Ammon's horn (tissue), 1 donor: ENCODE measurements around the gene UBXN6.

Experiments
- DNase-seq: peaks from one replicate; pipeline ENCODE4 v3.0.0-alpha.2; 2016; ENCODE audit warnings: low spot score

UBXN6 gene

DNA sequence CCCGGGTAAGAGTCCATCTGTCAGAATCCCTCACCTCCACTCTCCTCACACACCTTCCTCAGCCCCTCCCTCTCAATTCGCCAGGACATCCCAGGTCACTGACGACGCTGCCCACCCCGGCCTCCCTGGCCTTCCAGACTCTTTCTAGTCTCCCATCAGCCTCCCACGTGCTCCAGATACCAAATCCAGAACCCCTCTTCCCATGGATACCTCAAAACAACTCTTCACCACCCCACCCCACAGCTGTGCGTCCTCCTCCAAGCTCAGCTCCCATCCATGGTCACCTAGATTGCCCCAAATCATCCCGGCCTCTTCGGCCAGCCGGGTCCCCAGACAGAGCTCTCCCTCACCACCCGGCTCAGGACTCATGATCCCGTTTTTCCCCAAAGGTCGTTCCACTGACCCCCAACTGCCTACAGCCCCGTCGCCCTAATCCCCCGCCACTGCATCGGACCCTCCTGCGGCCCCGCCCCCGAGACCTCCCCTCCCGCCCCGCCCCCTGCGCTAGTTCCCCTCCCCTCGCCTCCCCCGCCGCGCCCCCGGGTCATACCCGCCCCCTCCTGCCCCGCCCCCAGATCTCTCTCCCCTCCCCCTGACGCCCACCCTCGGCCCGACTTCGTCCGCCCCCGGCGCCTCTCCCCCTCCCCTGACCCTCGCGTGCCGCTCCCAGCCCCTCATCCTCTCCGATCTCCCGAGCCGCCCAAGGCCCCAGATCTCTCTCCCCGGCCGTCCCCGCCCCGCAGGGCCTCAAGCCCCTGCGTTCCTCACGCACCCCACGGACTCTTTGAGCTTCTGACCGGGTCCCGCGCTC, 546 bp downstream of the UBXN6 start:
- DNase-seq, result no peak

DNA sequence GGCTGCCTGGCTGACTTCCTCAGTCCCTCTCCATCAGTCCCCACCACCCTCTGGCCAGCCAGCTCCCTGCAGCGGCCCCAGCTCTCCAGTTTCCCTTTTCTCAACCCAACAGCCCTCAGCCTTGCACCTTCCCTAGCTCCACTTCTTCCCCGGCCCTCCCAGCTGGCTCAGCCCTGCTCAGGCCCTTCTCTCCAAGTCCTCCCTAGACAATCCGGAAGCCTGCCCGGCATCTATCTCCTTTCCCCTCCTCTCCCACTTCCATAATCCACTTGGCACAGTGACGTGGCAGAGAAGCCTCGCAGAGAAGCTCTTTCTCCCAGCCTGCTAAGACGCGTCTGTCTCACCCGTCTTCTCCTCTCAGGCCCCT, 1.1 kb downstream of the UBXN6 start:
- peak; percentile 60 for DNase-seq

DNA sequence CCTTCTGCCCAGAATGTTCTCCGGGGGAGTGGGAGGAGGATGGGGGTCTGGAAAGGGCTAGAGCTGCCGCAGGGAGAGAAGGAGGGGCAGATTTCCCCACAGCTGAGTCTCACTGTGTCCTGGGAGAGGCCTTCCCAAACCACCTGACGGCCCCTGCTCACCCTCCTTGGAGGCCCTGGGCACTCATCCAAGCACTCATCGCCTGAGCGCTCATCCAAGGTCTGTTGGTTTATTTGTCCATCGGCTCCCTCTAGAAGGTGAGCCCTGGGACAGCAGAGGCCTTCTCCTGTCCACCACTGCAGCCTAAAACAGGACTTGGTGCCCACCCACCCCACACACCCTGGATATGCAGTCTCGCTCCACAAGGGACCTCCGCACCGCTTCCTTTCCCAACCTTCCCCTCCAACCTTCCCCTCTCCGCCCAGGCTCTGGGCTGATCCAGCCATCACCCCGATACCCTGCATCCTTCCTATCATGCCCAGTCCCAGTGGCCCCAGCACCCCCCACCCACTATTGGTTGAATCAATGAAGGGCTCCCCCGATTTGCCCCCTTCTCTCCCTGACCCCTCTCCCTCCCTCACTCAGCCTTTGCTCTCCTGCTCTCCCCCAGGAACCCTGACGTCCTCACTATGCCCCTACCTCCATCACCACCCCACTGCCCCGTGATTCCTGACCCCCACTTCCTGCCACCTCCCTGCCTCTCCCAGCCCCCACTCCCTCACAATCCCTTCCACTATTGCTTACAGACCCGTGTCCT, 1.7 kb downstream of the UBXN6 start:
- no peak for DNase-seq

DNA sequence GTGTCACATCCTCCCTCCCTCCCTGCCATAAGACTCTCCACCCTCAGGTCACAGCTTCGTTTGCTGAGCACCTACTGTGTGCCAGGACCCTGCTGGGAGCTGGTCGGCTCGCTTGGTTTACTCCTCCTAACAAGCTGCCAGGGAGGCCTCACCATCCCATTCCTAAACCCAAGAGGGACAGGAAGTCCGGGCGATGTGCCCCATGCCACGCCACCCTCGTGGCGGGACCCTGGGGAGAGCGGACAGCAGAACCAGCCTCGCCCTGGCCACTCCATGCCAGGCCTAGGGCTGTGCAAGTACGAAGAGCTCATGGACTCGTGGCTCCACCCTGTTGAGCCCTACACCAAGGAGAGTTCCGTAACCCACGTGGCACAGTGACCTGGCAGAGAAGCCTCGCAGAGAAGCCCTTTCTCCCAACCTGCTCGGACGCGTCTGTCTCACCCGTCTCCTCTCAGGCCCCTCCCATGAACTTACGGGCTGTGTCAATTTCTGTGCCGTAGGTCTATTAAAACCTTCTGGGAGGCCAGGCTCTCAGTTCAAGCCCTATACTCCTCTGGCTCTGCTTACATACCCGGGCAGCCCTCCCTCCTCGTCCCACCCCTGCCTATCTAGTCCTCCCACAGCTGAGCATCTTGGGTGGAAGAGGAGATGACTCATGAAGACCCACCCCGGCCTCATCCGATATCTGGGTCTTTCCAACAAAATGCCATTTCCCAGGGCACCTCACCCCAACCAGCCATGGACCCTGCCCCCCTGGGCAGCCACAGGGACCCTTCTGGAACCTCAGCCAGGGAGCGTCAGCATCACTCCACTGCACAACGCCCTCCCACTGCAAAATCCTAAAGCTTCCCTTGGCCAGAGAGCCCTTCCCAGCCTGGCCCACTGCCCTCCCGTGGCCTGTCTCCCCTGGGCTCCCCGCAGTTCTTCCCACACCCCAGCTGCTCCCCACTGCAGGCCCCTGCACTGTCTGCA, 2.6 kb downstream of the UBXN6 start:
- no peak for DNase-seq

DNA sequence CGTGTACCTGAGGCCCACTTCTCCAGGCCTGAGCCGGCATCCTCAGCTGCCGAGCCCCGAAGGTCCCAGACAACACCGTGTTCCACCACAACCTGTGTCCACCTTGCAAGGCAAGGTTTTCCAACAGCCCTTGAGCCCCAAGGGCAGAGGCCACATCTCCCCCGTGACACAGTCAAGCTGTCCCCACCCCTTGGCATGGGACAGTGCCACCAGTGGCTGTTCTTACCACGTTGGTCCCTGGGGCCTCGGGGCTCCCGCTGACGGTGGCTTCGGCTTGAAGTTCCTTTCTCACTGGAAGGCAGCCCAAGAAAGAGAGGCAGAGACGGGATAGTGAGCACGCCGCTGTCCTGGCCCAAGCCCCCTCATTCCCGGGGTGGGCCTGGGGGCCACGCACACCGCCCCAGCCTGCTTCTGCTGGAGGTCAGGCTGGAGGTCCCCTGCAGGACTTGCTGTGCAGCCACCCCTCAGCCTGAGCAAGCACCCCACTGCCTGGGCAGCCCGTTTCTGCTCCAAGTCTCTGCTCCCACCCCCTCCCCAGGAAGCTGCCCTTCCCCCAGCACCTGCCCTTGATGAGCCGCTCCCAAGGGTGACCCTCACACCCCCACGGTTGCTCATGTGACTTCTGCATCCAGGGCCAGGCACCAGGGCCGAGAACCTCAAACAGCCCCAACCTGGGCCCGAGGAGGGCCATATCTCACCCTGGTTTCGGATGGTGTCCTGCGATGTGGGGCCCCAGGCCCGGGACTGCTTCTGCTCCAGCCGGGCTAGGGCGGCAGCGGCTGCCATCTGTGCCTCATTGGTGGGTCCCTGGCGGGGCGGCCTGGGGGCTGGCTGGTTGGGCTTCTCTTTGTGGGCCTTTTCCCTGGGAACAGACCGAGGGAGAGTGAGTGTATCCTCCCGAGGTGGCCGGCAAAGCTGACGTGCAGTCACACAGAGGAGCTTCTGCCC, 4.1 kb downstream of the UBXN6 start:
- DNase-seq, result no peak

DNA sequence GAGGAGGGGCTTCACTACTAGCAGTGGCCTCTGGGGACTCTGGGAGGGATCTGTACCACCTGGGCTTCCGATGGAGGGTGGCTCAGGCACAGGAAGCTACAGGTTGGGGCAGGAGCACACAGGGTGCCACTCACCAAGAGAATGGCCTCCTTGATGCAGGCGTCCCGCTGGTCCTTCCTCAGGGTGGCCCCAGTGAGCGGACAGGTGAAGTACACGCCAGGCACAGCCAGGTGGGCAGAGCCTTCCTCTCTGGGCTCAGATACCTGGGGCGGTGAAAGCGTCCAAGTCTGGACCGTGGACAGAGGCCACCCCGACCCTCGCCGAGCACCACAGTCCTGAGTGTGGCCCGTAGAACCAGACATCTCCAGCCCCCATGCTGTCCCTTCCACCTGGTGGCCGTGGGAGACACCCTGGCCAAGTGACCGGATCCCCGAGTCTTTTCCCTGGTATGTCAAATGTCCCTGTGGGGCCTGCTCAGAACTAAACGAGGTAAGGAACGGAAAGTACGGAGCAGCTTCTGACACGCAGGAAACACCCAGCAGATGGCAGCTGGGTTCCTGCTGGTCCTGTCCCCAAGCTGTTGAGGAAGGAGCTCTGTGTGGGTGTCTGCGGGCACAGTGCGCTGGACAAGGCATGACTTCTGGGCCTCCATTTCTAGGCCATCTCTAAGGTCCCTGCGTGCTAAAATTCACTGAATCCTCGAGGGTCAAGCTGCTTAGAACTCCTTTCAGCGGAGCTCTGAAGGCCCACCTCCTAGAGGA, 5.2 kb downstream of the UBXN6 start:
- DNase-seq, result no peak

DNA sequence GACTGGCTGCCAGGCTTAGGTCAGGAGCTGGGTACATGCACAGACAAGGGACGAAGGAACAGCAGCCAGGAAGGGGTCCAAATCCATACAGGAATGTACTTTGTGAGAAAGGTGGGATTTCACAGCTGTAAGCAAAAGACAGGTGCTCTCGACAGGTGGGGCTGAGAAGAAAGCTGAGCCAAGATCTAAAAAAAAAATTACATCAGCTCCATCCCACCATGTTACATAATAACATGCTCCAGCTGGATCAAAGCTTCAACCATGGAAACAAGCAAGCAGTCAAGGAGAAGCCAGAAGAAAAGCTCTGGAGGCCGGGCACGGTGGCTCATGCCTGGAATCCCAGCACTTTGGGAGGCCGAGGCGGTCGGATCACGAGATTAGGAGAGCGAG, 8.0 kb downstream of the UBXN6 start:
- DNase-seq, result no peak

DNA sequence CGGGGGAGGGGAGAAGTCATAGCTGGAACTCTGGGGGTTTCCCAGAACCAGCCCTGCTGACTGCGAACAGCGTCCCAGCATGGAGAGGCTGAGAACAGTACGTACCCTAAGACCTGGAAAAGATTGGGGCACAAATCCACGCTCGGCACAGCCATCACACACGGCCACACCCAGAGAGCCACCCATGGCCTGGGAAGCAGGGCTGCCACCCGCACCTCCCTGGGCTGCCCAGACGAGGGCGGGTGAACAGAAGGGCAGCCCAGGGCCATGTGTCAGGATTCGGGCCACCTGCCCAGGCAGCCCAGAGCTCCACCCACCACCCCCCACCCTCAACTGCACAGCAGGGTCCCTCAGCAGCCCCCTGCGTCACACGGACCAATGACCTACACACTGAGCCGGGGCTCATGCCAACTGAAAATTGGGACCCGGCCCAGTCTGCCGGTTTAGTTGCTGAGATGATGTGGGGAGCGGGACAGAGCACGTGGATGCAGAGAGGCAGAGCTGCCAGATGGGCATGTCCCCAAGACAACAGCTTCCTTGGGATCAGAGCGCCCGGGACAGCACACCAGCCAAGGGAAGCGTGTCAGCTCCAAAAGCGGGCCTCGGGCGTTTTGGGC, 8.5 kb downstream of the UBXN6 start:
- DNase-seq, result peak; percentile 85

DNA sequence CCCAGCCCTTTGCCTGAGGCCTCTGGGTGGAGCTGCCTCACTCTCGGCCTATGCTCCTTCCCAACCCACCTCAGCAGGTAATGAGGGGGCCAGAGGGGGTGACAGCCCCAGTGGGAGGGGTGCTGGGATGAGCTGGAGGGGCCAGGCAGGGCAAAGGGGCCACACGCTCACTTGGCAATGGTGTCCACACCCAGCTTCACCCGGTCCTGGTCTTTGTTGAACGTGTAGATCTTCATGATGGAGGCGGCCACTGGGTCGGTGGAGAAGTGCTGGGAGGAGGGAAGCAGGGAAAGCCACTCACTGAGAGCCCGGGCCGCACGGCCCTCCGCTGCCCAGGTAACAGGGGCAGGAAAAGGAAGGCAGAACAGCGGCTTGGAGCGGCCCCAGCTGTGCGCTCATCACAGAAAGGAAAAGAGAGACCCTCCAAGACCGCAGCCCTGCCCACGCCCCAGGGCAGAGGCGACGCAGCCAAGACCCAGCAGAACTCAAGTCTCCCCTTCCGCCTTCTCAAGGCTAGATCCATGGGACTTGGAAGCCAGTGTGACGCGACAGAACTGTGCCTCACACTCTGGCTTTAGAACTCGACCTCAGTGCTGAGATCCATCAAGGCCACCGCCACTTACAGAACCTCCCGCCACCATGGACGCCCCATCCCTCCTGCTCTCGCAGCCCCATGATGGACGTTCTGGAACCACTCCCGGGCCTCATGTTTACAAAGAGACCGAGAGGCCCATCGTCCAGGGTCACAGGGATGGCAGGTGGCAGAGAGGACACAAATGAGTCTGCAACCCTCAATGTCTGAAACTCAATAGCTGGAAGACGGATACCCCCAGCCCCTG, 9.2 kb downstream of the UBXN6 start:
- DNase-seq, result no peak

DNA sequence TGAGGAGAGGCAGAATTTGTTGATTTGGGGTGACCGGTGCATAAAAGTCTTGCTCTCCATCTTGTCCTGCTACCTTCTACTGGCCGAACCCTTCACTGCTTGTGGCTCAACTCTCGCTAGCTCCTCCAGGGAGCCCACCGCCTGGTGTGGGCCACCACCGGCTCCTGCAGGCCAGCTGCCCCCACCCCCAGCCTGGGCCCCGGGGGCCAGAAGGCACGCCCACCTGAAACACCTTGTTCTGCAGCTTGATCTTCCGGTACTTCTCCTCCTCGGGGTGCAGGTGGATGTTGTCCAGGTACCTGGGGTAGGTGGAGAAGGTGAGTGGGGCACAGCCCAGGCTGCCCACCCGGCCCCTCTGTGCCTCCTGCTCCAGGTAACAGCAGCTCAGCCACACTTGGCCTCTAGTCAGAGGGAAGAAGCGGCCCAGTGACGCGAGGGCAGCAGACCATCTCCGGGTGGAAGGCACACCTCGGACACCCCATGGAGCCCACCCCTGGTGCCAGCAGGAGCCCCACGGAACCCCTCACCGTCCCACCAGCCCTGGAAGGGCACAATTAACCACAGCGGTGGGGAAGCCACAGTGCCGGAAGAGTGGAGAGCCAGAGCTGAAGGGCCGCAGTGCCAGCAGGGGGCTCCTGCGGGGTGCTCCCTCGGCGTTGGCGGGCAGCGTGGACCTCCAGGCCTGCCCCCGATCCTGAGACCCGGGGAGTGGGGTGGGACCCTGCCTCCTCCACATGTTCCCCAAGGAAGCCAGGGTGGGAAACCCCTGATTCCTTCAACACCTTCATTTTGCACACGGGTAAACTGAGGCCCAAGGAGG, 10.1 kb downstream of the UBXN6 start:
- no peak for DNase-seq

DNA sequence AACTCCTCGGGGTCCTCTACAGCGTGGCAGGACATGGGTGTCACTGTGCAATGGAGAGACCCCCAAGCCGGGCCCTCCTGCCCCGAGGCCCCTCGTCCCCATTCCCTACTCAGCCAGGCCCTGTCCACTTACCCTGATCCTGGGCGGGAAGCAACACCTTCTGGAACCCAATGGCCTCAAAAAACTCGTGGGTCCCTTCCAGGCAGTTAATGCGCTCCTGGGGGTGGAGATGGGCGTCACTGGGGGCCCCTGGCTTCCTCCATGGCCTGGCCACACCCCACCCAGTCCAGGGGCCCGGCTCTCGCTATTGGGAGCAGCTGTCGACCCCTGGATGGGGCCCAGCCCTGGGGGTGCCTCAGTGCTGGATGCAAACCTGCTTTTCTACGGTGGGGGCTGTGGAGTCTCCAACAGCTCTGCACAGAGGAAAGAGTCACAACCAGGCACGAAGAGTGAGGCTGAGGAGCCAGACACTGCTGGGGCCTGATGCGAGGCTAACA, 10.8 kb downstream of the UBXN6 start:
- DNase-seq, result no peak

DNA sequence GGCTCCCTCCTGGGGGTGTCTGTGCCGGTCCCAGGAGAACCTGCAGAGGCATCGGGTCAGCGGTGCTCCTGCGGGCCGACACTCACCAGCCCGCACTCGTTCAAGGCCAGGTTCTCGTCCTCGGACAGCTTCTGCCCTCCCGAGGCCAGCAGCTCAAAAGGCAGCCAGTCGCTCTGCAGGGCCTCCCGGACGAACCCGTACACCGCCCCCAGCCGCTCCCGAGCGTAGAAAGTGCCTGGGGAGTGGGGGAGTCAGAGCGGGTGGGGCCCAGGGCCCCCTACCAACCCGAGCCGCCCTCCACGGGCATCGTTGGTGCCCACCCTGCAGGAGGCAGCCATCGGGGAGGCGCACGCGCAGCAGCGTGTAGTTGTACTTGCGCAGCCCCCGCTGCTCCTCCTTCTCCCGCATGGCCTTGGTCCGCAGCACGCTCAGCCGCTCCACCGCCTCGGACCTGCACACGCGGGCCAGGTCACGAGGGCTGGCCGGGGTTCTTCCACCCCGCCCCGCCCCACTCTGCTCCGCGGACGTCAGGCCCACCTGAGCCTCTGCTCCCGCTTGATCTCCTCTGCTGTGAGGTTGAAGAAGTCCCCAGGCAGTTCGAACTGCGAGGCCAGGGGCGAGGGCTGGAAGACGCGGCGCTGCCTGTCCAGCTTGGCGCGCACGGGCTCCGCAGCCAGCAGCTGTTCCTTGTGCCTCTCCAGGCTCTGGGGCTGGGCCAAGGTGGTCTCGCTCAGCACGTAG, 11.5 kb downstream of the UBXN6 start:
- no peak for DNase-seq

DNA sequence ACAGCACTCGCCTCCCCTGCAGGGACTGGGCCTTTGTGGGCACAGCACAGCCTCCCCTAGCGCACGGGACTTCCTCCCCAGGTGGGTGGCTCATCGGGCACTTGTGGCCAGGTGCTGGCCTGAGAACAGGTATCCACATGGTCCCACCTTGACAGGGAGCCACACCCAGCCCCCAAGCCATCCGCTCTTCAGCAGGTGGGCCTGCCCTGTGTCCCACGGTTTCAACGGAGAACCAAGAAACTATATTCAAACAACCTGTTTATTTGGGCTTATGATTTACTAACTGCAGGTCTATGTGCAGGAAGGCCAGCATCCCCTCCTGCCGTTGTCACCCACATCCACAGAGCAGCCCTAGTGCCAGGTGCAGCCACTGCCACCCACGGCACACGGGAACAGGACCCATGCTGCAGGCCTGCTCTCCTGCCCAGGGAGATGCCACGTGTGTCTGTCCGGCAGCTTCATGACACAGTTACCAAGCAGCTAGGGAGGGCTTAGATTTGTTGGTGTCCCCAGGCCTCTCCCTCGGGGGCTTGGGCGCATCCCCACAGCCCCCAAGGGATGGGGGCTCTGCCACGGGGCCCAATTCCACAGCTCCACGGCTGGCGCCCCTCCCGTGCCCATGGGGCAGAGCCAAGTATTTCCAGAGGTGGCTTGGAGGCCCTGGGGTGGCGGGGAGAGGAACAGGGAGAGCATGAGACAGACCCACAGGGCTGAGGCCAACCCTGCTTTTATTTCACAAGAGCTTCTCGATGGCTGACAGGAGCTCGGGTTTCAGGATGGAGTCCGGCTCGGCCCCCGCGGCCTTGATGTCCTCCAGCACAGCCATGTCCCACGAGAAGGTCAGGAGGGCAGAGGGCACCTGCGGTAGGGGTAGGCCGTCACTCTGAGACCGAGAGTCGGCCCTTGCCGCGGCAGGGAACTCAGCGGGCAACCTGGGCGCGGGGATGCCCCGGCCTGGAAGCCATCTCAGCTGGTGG, 12.5 kb downstream of the UBXN6 start:
- no peak for DNase-seq

DNA sequence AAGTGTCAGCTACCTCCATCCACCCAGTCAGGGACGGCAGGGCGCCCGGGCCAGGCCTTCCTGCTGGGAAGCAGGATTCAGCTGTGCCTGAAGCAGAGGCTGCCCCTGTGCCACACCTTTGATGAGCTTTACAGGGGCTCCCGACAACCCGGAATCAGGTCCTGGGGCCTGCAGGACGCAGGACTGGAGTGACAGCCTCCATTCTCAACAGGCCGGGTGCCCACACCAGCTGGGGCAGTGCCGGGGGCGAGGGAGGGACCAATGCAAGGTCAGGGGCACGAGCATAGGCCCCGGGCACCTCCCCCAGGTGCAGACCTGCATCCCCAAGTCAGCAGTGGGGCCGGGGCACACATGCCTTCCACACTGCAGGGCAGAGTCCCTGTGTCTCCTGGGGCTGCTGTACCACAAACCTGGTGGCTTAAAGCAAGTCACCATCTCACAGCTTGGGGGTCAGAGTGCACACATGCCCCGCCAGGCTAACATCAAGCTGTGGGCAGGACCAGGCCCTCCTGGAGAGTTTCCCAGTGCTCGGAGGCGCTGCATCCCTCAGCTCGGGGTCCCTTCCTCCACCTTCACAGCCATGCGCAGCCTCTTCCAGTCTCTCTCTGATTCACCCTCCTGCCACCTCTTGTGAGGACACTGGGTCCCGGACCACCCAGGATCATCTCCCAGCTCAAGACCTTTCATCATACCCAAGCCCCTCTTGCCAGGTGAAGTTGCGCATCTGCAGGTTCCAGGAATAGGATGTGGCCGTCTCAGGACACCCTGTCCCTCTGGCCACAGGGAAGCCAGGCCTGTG, 13.4 kb downstream of the UBXN6 start:
- no peak for DNase-seq

DNA sequence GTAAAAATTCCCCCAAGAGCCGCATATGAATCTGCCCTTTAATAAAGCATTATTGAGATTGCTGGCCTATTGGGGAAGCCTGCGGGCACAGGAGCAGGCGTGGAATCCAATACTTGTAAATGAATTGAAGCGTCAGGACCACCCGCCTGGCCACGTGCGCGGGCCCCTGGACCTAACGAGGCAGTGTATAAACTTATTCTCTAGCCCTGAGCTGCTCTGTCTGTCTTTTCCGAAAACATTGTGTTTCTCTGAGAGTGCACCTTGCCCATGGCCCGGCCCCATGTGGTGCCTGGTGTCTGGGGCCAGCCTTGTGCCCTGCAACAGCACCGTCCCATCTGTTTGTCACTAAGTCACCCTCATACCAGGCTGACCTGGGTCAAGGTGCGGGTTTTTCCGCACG, 14.4 kb downstream of the UBXN6 start:
- DNase-seq, result no peak
